ENCODE data around the gene HS6ST2.

DNA sequence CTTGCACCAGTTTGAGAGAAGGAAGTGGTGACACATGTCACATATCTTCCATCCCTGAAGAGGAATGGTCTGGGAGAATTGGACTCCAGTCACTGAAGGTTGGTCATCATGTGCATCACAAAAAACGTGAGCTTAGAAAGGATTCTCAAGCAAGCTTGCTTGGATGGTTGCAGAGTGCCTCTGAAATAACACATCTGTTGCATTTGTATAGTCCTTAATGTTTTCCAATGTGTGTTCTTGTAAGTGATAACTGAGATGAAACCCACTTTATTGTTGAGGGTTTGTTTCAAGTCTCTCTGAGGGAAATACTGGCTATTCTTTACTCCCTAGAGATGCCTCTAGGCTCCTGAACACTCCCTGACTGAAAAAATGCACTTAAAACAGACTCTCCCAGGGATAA is 285.1 kb downstream of the HS6ST2 start:
- no peak for TF ChIP-seq ZBTB7A (tag by site-specific recombination; IDR thresholded peaks at IDR 0.05; ENCODE audit: low read depth)
- TF ChIP-seq, protein P1, sequence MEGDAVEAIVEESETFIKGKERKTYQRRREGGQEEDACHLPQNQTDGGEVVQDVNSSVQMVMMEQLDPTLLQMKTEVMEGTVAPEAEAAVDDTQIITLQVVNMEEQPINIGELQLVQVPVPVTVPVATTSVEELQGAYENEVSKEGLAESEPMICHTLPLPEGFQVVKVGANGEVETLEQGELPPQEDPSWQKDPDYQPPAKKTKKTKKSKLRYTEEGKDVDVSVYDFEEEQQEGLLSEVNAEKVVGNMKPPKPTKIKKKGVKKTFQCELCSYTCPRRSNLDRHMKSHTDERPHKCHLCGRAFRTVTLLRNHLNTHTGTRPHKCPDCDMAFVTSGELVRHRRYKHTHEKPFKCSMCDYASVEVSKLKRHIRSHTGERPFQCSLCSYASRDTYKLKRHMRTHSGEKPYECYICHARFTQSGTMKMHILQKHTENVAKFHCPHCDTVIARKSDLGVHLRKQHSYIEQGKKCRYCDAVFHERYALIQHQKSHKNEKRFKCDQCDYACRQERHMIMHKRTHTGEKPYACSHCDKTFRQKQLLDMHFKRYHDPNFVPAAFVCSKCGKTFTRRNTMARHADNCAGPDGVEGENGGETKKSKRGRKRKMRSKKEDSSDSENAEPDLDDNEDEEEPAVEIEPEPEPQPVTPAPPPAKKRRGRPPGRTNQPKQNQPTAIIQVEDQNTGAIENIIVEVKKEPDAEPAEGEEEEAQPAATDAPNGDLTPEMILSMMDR (tag by site-specific recombination; IDR thresholded peaks at IDR 0.05), result no peak
- no peak for TF ChIP-seq SETDB1 (IDR thresholded peaks at IDR 0.05; ENCODE audit: insufficient read length, low read length)
- no peak for TF ChIP-seq ZFP37 (tag by site-specific recombination; IDR thresholded peaks at IDR 0.05)
- TF ChIP-seq, protein P2, sequence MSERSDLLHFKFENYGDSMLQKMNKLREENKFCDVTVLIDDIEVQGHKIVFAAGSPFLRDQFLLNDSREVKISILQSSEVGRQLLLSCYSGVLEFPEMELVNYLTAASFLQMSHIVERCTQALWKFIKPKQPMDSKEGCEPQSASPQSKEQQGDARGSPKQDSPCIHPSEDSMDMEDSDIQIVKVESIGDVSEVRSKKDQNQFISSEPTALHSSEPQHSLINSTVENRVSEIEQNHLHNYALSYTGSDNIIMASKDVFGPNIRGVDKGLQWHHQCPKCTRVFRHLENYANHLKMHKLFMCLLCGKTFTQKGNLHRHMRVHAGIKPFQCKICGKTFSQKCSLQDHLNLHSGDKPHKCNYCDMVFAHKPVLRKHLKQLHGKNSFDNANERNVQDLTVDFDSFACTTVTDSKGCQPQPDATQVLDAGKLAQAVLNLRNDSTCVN (tag by site-specific recombination; optimal IDR thresholded peaks at IDR 0.05), result no peak
- TF ChIP-seq ZNF48 (tag by site-specific recombination; IDR thresholded peaks at IDR 0.05), result no peak
- TF ChIP-seq ZXDB (tag by site-specific recombination; IDR thresholded peaks at IDR 0.05), result no peak
- TF ChIP-seq, protein P3, sequence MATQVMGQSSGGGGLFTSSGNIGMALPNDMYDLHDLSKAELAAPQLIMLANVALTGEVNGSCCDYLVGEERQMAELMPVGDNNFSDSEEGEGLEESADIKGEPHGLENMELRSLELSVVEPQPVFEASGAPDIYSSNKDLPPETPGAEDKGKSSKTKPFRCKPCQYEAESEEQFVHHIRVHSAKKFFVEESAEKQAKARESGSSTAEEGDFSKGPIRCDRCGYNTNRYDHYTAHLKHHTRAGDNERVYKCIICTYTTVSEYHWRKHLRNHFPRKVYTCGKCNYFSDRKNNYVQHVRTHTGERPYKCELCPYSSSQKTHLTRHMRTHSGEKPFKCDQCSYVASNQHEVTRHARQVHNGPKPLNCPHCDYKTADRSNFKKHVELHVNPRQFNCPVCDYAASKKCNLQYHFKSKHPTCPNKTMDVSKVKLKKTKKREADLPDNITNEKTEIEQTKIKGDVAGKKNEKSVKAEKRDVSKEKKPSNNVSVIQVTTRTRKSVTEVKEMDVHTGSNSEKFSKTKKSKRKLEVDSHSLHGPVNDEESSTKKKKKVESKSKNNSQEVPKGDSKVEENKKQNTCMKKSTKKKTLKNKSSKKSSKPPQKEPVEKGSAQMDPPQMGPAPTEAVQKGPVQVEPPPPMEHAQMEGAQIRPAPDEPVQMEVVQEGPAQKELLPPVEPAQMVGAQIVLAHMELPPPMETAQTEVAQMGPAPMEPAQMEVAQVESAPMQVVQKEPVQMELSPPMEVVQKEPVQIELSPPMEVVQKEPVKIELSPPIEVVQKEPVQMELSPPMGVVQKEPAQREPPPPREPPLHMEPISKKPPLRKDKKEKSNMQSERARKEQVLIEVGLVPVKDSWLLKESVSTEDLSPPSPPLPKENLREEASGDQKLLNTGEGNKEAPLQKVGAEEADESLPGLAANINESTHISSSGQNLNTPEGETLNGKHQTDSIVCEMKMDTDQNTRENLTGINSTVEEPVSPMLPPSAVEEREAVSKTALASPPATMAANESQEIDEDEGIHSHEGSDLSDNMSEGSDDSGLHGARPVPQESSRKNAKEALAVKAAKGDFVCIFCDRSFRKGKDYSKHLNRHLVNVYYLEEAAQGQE (tag by site-specific recombination; IDR thresholded peaks at IDR 0.05), result no peak
- TF ChIP-seq, protein P4, sequence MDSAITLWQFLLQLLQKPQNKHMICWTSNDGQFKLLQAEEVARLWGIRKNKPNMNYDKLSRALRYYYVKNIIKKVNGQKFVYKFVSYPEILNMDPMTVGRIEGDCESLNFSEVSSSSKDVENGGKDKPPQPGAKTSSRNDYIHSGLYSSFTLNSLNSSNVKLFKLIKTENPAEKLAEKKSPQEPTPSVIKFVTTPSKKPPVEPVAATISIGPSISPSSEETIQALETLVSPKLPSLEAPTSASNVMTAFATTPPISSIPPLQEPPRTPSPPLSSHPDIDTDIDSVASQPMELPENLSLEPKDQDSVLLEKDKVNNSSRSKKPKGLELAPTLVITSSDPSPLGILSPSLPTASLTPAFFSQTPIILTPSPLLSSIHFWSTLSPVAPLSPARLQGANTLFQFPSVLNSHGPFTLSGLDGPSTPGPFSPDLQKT (IDR thresholded peaks at IDR 0.05; ENCODE audit: borderline replicate concordance, low read depth, low read length), result no peak
- TF ChIP-seq BCL11B (tag by site-specific recombination; IDR thresholded peaks at IDR 0.05; ENCODE audit: low read depth), result no peak
- TF ChIP-seq ZNF175 (tag by site-specific recombination; IDR thresholded peaks at IDR 0.05), result no peak
